HG03066 (cell line): ENCODE data around the gene RALB.

Experiments used
- ATAC-seq: cut with Tn5 transposase; IDR thresholded peaks from one replicate; pipeline ENCODE4 v1.9.1; 2021; ENCODE audit warnings: low read depth; ENCODE audit not compliant: unreplicated experiment

Gene RALB, protein sequence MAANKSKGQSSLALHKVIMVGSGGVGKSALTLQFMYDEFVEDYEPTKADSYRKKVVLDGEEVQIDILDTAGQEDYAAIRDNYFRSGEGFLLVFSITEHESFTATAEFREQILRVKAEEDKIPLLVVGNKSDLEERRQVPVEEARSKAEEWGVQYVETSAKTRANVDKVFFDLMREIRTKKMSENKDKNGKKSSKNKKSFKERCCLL

DNA sequence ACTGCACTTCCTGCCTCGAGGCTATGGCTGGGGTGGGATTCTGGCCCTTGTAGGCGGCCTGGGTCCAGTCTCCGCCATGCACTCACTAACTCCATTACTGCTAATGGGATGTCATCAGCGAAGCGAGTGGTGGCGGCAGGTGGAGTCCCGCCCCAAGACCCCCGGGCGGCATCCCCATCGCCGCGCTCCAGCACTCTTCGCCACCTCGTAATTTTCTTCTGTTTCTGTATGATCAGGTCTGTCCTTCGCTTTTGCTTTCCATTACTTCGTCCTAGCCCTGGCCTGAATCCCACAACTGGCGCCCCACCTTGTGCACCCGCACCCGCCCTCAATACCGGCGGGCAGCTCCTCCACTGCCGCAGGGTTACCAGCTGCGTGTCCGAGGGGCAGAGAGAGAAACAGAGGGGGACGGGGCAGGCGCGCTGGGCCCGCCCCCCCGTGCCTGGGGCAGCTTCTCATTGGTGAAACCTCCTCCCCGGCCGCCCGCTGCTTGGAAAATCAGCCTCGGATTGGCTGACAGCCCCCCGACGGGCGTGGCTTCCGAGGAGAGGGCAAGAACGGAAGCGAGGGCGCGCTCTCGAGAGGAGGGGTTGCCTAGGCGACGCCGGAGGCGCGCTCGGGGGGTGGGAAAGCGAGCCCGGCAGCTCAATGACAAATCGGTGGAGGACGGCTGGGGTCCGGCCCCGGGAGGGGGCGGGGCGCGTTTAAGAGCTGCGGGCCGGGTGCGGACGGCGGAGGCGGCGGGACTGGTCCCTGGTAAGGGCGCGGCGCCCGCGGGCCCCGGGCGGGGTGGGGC is at the start of gene RALB:
Gene RALB (plus strand): TSS at position 628 of the 796 bp plus-strand sequence. CDS start 25,813 bp downstream, outside the sequence.
- peak; percentile 92 for ATAC-seq

DNA sequence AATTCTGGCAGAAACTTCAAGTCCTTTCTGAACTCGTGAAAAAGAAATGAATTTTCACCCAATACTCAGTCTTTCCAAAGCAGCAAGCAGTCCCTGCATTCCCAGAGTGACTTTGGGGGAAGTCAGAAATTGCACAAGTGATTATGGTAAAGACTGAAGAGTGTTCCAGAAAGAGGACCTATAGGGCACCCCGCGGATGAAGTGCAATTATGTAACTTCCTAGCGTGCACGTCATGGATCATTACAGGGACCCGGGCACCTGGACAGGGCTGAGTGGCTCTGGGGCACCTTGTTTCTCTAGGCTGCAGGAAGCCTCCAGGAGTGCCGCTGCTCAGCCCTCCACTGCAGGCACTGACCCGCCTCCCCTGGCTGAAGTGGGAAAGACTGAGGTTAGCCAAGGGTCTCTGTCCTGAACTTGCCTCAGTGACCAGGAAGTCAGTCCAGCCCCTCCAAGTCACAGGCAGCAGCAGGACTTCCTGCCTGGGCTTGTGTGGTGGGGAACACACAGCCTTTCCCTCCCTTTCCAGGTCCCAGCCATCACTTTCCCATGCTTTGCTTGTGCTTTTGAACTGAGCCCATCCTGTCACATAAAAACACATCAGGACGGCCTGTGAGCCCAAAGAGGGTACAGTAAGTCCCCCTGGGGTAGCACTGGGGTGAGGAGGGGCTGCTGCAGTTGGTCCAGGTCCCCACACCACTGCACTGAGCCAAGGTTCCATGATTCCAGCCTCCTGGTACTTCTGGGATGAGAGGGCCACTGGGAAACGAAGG is 49.2 kb upstream of the RALB start:
- no peak for ATAC-seq

DNA sequence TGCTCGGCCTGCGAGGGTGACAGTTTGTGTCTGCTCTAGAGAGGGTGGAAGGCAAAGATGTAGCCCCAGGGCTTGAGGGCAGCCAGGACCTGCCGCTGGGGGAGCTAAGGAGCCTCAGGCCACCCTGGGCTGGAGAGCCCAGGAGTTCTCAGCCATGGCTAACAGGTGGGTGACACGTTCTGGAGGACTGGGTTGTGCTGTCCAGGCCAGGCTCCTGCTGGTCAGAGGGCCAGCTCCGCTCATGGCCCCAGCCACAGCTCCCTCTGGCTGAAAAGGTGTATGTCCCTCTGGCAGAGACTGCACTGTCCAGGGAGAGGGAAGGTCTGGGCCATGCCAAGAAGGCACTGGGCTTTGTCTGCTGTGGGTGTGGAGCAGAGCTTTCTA is 48.6 kb upstream of the RALB start:
- ATAC-seq = no peak

DNA sequence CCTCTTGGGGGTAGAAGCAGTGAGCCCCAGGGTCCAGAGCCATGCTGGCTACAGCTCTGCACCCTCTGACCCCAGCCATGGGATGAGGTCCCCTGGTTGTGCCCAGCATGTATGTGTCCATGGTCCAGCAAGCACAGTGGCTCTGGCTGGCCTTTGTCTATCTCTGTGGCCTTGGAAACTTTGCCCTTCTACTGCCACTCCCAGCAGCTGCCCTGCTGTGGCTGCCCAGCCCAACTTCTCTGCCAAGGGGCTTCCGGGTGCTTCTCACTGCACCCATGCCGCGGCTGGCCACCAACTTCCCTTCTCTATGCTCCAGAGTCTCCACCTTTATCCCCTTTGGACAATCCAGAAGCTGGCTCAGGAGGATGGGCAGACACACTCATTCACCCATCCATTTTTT is 48.2 kb upstream of the RALB start:
- no peak for ATAC-seq

DNA sequence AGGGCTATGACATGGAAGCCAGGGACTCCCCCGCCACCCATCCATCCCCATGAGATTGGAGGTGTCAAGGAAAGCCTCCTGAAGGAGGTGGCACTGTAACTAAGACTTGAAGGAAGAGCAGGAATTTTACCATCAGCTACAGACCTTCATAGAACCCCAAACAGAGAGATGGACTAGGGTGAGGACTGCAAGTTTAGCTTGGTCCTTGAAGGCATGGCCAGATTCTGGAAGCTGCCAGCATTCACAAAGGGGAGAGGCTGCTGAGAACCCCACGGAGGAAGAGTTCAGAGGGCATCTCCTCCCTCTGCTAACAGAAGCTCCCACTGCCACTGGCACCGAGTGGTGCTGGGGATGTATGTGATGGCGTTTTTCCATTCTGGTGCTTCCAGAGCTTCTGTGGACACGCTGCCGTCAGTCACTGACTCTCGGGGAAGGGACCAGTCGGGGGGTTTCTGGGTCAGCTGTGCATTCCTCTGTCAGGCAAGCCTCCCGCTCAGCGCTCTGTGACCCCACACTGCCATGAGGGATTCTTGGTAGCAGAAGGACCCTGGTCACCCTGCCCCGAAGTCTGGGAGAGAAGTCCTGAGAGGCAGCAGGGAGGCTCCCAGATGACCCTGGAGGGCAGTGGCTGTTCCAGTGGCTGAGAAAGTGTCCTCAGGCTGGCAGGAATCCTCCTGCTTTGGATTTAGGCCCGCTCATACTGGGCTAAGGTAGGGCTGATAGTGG is 47.5 kb upstream of the RALB start:
- no peak for ATAC-seq

DNA sequence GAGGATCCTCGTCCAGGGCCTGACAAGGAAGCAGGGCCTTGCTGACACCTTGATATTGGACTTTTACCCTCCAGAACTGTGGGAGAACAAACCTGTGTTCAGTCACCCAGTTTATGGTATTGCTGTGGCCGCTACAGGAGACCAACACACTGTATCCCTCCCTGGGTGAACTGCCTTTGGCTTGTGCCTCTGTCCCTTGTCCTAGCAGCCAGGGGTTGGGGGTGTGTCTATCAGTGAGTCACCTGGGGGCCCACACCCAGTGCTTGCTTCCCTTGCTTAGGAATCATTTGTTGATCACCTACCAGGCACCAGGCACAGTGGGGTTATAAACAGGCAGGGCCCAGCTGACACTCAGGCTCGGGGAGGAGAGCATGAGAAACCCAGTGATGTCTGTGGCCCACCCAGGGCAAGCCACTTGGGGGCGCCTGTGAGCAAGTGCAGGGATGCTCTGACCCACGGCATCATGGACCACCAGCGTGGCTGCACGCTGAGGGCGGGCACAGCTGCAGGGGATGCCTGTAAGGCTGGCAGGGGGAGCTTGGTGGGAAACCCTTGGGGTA is 46.5 kb upstream of the RALB start:
- no peak for ATAC-seq

DNA sequence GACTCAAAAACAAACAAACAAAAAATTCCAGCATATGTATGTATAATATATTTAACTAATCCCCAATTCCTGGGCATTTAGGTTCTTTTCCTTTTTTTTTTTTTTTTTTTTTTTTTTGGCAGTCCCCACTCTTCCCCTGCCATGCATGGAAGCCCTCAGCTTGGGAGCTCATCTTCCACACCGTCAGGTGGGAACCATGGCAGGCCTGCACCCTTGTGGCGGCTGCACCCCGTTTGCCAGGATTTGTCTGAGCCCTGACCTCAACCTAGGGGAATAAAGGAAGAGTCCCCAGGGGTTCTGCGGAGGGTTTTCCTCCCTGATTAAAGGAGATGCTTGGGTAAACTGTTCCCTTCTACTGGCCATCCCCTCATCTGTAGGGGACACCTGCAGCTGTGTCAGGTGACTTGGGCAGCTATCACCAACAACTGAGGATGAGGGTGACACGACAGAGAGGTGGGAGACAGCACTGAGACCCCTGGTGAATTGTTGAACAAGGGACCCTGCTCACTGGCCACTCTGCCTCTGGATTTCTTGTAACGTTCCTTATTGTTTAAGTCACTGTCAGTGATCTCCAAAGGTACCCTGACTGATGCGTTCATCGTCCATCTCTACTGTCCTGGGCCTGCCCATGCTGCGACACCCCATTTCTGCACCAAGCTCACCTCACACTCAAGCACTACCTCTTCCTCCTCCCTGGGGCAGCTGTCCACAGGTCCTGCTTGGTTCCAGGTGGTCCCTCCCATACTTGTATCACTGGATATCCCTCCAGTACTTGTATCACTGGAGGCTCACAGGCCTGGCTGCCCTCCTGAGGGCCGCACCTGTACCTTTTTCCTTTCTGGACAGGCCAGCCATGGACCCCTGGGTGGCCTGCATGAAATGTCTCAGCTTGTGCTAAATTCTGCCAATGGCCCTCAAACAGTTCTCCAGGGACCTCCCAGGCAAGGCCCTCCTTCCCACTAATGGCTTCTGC is 44.0 kb upstream of the RALB start:
- no peak for ATAC-seq

DNA sequence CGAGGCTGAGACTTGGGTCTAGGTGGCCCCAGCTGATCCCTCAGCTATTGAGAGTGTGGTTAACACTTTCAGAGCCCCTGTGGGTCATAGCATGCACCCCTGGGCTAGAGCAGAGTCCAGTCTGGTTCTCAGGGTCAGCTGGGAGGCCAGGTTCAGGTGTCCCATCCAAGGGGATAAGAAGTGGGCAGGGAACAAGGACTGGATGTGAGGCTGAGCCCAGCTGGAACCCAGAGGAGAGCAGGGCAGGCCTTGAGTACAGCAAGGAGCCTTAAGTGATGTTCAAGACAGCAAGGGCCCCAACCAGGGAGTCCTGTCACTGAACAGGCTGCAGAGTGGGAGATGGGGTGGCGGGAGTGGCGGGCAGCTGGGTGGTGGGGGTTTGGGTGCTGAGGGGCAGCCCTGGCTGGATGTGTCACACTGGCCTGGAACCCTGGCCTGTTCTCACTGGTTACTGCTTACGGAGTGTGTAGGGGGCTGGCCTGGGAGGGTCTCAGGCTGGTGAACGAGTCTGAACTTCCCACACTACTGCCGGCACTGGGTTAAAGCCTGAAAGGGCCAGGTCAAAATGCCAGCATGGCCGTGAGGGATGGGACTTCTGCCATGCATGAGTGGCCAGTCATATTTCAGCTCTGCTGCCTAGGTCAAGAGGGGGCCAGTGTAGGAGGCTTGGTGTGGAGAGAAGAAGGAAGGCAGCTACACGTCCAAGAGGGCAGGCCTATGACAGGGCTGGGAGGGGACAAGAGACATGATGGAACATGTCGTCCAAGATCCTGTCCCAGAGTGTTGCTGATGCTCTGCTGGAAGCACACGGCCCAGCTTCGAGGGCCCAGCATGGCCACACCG is 43.0 kb upstream of the RALB start:
- no peak for ATAC-seq

DNA sequence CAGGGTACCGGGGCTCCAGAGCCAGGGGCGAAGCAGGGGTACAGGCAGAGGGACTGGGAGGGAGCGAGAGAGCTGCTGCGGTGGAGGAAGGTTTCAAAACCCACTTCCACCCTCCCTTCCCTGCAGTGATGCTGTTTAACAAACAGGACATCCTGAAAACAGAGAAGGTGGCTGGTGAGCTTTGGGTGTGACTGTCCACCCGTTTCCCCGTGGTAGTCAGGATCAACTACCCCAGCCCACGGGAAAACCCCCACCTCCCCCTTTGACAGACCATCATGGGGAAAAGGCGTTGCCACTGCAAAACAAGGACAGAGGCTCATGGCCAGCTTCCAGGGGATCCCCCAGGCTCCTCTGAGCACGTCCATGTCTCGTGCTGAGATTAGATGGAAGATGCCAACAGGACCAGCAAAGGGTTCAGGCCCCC is 42.4 kb upstream of the RALB start:
- no peak for ATAC-seq

DNA sequence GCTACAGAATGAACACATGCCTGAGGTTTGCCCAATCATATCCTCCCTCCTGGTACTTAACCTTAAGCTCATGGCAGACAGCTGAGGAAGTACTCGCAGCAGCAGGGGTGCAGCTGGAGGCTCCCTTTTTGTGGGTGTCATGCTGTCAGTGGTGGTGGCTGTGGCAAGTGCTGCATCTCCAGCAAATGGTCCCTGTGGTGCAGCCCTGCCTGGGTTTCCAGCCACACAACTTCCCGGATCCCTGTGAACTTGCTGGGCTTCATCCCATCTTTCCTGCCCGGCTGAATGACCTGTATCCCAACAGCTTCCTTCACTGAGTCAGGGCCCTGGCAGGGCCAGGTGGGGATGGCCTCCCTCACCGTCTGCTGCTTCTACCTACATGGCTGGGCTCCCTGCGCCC is 34.5 kb upstream of the RALB start:
- ATAC-seq = no peak

DNA sequence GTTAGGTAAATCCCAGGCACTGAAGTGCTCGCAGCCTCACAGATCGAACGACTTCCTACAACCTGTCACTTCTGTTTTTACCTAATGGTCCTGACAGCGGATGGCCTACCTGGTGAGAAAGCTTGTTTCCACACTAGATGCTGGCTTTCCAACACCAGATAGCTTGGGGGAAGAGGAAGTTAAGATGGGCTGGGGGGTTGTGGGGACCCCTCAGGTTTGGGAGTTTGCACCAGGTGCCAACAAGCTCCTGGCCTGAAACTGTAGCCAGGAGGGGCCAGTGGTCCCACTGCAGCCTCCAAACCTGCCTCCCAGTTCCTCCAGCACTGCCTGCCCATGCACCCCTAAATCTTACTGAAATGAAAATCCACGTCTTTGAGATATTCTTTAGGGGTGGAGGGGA is 33.4 kb upstream of the RALB start:
- no peak for ATAC-seq

DNA sequence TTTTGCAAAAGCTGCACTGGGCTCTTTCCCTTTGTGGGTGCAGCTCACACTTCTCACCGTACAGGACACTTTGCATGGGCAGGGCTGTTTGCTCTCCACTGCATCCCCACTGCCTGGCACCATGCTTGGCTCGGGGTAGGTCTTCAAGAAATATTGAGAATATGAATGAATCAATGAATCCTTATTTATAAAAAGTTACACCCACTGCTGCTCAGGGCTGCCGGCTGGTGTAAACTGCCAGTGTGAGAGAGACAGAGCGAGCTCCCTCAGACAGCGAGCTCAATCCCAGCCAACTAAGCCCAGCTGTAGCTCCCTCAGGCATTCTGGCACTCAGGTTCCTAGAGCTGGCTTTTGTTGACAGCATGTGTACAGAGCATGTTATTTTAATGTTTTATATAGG is 32.9 kb upstream of the RALB start:
- no peak for ATAC-seq

DNA sequence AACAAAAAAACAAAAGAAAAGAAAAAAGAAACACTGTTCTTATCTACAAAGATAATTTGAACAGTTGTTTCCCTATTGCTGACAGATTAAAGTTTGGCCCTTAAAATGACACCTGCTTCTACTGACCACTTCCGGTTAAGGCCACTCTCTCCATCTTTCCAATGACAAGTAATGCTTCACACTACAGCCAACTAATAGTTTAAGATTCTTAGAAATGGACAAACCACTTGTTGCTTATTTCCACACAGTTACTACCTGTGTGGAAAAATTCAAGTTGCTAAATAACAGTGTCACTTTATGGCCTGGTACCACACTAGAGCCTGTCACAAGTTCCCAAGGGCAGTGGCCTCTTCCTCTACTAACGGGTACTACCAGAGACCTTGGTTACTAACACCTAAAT is 31.9 kb upstream of the RALB start:
- ATAC-seq = no peak

DNA sequence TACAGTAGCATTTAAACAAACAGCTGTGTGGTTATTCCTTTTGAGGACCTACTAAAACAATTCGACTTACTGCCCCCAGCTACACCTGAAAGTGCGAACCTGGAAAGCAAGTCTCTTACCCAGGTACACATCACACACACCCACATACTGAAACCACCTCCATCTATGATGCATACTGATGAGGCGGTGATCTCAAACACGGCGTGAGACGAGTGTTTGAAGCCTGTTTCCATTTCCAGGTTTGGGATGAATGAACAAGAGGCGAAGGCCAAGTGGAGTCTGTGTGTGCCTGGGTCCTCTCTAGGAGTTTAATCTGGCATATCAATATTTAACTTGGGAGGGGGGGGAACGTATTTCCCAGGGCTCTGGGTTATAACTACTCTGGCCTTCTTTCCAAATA is 31.0 kb upstream of the RALB start:
- ATAC-seq = no peak

DNA sequence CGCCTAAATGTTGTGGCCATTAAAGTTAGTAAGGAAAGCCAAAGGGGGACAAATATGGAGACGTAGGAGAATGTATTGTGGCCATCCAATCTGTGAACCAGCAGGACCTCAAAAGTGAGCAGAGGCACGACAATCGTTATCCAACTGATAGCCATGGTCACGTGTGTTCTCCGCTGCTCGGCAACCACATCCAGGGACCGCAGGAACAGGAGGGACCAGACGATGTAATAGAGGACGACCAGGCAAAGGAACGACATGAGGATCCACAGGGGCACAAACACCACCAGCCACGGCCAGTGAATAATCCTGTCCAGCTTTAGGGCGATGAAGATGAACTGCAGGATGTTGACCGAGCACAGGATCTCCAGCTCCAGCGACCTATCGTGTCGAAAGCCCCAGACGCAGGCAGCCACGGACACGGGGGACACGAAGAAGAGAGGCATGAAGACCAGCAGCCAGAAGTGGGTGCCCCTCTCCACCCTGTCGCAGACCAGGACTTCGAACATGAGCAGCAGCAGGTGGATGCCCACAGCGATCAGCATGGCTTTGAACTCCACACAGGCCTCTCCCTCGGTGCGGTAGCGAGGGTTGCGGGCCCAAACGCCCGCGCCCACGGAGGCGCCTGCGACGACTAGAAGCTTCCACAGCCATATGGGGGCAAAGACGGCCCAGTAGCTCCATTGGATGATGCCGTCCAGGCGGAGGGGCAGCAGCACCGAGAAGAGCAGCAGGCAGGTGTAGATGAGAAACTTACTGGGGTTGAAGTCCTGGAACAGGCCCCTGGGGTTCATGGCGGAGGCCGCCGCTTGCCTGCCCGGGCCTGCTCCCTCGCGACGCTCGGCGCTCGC is 30.2 kb upstream of the RALB start:
- no peak for ATAC-seq

DNA sequence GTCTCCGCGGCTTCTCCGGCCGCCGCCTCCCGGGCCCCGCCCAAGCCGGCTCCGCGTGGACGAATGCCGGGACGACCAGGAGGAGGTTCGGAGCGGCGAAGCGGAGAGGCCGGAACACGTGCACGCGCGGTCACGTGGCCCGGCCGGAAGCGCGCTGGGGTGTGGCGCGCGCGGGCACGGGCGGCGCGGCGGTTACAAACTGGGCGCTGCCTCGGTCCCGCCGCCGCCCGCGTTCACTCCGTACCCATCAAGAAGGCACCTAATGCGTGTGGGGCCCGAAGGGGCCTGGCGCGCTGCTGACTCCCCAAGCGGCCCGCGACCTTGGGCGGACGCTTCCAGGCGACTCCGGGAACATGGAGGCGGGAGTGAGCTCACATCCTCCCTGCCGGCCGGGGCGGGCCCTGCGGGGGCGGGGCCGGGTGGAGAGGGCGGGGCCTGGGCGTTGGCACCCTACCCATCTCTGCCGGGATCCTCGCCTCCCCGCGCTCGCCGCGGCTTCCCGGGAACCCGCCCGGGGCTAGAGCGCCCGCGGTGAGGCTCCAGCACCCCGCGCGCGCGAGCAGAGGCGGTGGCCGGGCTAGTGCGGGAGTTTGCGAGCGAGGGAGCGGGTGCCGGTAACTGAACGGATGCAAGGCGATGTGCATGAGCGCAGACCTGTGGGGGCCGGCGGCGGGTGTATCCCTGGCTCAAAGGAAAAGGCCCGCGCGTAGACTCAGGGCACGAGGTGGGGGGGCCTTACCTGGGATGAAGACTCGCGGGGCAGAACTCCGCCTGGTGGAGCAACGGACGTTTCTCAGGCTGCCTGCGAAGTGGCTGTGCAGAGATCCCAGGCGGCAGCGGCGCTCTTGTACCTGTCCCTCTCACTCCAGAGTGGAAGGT is 29.4 kb upstream of the RALB start, which contains the start of gene TMEM185B:
Gene TMEM185B (minus strand): TSS at position 367 of the 879 bp plus-strand sequence. CDS start 424 bp downstream, outside the sequence.
- peak; percentile 92 for ATAC-seq

DNA sequence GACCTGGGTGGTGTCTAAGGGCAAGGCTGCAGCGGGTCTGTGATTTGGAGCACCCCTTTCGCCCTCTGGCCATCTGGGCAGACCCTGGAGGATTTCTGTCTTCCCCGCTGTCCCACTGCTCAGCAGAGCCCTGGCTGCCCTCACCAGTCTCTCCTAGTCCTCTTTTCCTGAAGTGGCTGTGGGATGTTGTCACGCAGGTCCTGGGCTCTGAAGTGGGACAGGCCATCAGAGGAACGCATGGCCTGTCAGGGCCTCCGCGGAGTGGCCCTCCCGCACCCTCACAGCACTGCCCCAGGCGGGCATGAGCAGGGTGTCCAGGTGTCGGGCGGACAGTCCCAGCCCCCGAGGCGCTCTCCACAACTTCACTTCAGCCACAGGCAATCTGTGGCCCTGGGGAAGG is 28.4 kb upstream of the RALB start:
- ATAC-seq = no peak
